CD4-positive, CD25-positive, alpha-beta regulatory T cell (primary cell): ENCODE results near the gene TRAPPC5. TPM values are rescaled to one million over a fixed set of nuclear protein-coding genes. Genes with fewer than 3 reads are reported as not detected.

Experiments
- ATAC-seq, 2 donors: fragments of 150-1000 bp; cut with Tn5 transposase; one replicate each; pipeline ENCODE4 v1.10.0; 2021; ENCODE audit warnings: low read depth in 2 of 2, moderate number of reproducible peaks in 2 of 2, moderate library complexity in 1 of 2
- DNase-seq, 3 donors: peaks; one replicate each; pipeline versions ENCODE4 v3.0.0 to v3.0.0-alpha.2; 2012 to 2022; ENCODE audit warnings: mixed read lengths in 1 of 3
- H3K27ac ChIP-seq: one replicate; pipeline ENCODE4 v1.7.0; 2013; ENCODE audit warnings: mild to moderate bottlenecking, low read length; ENCODE audit not compliant: insufficient read depth, poor library complexity, severe bottlenecking
- H3K27me3 ChIP-seq: one replicate; pipeline ENCODE4 v1.7.0; 2013; ENCODE audit warnings: low read length; ENCODE audit not compliant: control insufficient read depth, insufficient read depth
- H3K36me3 ChIP-seq: one replicate; pipeline ENCODE4 v1.7.0; 2013; ENCODE audit warnings: mild to moderate bottlenecking, low read length, moderate library complexity; ENCODE audit not compliant: control insufficient read depth, insufficient read depth
- H3K4me1 ChIP-seq: 2 replicates; pipeline ENCODE4 v1.7.0; 2013; ENCODE audit warnings: mild to moderate bottlenecking, low read length; ENCODE audit not compliant: insufficient read depth, control insufficient read depth, poor library complexity, severe bottlenecking
- H3K4me3 ChIP-seq: one replicate; pipeline ENCODE4 v1.7.0; 2013; ENCODE audit warnings: low read depth, mild to moderate bottlenecking, low read length, moderate library complexity
- H3K9me3 ChIP-seq, 2 experiments: 1 replicate in 1 of 2; 2 replicates in 1 of 2; pipeline ENCODE4 v1.7.0; 2013; ENCODE audit warnings: low read length in 2 of 2, mild to moderate bottlenecking in 1 of 2, moderate library complexity in 1 of 2; ENCODE audit not compliant: control insufficient read depth in 2 of 2
- H3K27ac Mint-ChIP-seq, 3 donors: one replicate each; pipeline ENCODE4 v1.8.0; 2020 to 2022; ENCODE audit warnings: mild to moderate bottlenecking in 3 of 3, mixed read lengths in 3 of 3, moderate library complexity in 2 of 3
- H3K27me3 Mint-ChIP-seq: one replicate; pipeline ENCODE4 v1.8.0; 2022; ENCODE audit warnings: mild to moderate bottlenecking, mixed read lengths
- H3K36me3 Mint-ChIP-seq: one replicate; pipeline ENCODE4 v1.8.0; 2020; ENCODE audit warnings: mixed read lengths
- H3K4me1 Mint-ChIP-seq, 4 donors: one replicate each; pipeline ENCODE4 v1.8.0; 2020 to 2022; ENCODE audit warnings: mixed read lengths in 4 of 4, mild to moderate bottlenecking in 1 of 4
- H3K4me3 Mint-ChIP-seq, 4 donors: one replicate each; pipeline ENCODE4 v1.8.0; 2020 to 2022; ENCODE audit warnings: mild to moderate bottlenecking in 4 of 4, mixed read lengths in 4 of 4, moderate library complexity in 3 of 4
- H3K9me3 Mint-ChIP-seq, 7 donors: one replicate each; pipeline ENCODE4 v1.8.0; 2020 to 2022; ENCODE audit warnings: mixed read lengths in 7 of 7, mild to moderate bottlenecking in 3 of 7, moderate library complexity in 2 of 7
- polyA plus RNA-seq, 4 donors: library from polyadenylated mRNA; unstranded; fragments of 300-500 nt; fragmentation: Illumina TruSeq; gene quantifications; one replicate each; pipeline ENCODE4 v1.2.3, GENCODE V29; 2021
- total RNA-seq: library from RNA; stranded (reverse); gene quantifications from one replicate; pipeline ENCODE4 v1.2.3, GENCODE V29; 2022

Gene TRAPPC5
- total and polyA plus RNA-seq, 5 donors from 2014 or later = 63.9 to 229 (median 180) TPM

DNA sequence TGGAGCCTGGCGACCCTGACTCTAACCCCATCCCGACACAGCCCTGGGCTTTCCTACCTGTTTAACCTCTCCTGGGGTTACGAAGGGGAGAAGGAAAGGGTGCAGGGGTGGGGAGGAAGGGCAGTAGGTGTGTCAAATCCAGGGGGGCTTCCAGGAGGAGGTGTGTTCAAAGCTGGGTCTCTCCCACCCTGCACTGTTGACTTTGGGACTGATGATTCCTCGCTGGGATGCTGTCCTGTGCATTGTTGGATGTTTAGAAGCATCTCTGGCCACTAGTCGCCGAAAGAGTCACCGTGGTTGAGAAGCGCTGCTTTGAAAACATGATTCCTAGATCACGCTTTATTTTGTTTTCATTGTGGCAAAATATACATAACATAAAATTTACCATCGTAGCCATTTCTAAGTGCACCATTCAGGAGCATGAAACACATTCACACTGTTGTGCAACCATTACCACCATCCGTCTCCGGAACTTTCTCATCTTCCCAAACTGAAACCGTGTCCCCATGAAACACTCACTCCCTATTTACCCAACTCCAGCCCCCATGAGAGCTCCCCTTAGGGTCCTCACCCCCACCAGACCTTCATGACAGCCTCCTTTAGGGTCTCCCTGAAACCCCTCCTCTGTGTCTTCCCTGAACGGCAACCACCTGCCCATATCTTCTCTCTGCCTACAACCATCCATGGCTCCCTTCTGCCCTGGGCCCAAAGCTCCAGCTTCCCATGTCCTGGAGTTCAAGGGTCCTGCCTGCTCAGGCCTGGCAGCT, 25.7 kb downstream of the TRAPPC5 start:
- ATAC-seq (no peak), DNase-seq (no peak)
- no peaks in the 10 kb centered on the region for H3K9me3 ChIP-seq
- Mint-ChIP-seq H3K27ac (peak overlapping the region; percentile 98 to 99 (median 99)), H3K9me3 (no peaks in the 10 kb centered on the region), H3K4me1 (peaks cover 13 to 65% (median 27%) of the 10 kb centered on the region in 4 donors), H3K36me3 (no peaks in the 10 kb centered on the region), H3K4me3 (peak overlapping the region; percentile 79 to 91 (median 86)), H3K27me3 (no peaks in the 10 kb centered on the region)
- peak overlapping the region; percentile 88 for H3K27ac ChIP-seq
- peak overlapping the region; percentile 26 for H3K4me3 ChIP-seq
- H3K4me1 ChIP-seq = peaks cover 38% of the 10 kb centered on the region
- H3K27me3 ChIP-seq = no peaks in the 10 kb centered on the region
- no peaks in the 10 kb centered on the region for H3K36me3 ChIP-seq

DNA sequence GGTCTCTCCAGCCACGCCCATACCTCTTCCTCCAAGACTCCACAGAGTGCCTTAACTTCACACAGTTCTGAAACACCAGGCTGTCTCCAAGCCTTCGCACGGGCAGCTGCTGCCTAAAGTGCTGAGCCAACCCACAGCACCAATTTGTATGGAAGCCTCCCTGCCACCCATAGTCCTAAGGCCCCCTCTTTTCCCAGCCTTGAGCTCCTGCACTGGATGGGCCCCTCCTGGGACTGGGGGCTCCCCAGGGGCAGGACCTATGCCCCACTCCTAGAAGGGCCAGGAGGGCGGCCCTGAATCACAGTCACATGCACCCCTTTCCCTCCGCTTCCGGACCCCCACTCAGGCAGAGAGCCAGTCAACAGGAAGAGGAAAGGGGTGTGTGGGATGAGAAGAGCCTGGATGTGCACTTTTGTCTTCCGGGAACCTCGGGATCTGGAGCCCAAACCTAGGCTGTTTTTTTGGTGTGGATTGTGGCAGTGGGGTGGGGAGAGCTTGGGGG, 26.4 kb downstream of the TRAPPC5 start:
- Mint-ChIP-seq H3K27me3 (no peaks in the 10 kb centered on the region), H3K27ac (peak overlapping the region; percentile 98 to 99 (median 99)), H3K36me3 (no peaks in the 10 kb centered on the region), H3K9me3 (no peaks in the 10 kb centered on the region), H3K4me3 (peak overlapping the region; percentile 79 to 91 (median 86)), H3K4me1 (peaks cover 13 to 62% (median 27%) of the 10 kb centered on the region in 4 donors)
- Histone ChIP-seq H3K9me3 (no peaks in the 10 kb centered on the region), H3K4me1 (peaks cover 38% of the 10 kb centered on the region), H3K27ac (peak overlapping the region; percentile 88), H3K36me3 (no peaks in the 10 kb centered on the region), H3K4me3 (no peak overlapping the region), H3K27me3 (no peaks in the 10 kb centered on the region)
- no peak for ATAC-seq
- DNase-seq = peak in 1 of 3 donors; percentile 22

DNA sequence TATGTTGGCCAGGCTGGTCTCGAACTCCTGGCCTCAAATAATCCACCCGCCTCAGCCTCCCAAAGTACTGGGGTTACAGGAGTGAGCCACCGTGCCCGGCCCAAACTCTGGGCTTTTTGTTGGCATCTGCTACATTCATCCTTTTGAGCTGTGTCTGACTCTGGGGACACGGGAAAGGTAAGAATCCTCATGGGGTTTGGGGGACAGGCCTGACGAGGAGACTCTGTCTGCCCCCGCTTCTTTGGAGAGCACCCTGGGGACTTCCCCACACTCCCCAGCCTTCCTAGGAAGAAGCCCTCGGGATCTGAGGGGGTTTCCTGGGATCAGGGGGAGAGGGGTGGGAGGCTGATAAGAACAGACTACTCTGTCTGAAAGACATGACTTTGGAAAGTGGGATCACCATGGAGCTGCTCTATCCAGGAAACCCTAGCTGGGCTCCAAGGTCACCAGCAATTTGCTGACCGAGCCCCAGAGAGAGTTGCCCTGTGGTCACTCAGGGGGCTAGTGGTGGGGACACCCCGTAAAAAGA, 29.4 kb downstream of the TRAPPC5 start:
- Histone ChIP-seq H3K27ac (no peak overlapping the region), H3K36me3 (no peaks in the 10 kb centered on the region), H3K4me3 (no peak overlapping the region), H3K27me3 (no peaks in the 10 kb centered on the region), H3K4me1 (peaks cover 29% of the 10 kb centered on the region), H3K9me3 (no peaks in the 10 kb centered on the region)
- H3K27me3 Mint-ChIP-seq = no peaks in the 10 kb centered on the region
- H3K4me3 Mint-ChIP-seq = peak overlapping the region in 1 of 4 donors; percentile 38
- ATAC-seq (no peak), DNase-seq (no peak)
- H3K9me3 Mint-ChIP-seq = no peaks in the 10 kb centered on the region
- peak overlapping the region in 2 of 3 donors; percentile 51 to 74 for H3K27ac Mint-ChIP-seq
- no peaks in the 10 kb centered on the region for H3K36me3 Mint-ChIP-seq
- peaks cover 13 to 47% (median 21%) of the 10 kb centered on the region in 4 donors for H3K4me1 Mint-ChIP-seq

DNA sequence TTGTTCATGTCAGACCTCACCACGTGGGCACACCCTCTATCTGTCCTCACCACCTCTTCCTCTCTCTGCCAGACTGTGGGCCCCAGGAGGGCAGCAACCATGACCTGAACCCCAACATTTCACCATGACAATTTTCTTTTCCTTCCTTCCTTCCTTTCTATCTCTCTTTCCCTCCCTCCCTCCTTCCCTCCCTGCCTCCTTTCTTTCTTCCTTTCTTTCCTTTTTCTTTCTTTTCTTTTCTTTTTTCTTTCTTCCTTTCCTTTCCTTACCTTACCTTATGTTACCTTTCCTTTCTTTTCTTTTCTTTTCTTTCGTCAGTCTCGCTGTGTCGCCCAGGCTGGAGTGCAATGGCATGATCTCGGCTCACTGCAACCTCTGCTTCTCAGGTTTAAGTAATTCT, 30.0 kb downstream of the TRAPPC5 start:
- no peak for ATAC-seq
- H3K4me3 ChIP-seq = no peak overlapping the region

DNA sequence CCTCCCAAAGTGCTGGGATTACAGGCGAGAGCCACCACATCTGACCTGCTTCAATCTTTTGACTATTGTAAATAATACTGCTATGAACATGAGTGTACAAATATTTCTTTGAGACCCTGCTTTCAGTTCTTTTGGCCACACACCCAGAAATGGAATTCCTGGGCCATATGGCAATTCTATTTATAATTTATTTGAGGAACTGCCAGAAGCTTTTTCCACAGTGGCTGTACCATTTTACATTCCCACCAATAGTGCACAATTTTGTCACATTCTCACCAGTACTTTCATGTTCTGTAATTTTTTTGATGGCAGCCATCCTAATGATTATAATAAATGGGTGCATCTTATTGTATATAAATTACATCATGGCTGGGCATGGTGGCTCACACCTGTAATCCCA, 35.0 kb downstream of the TRAPPC5 start:
- H3K4me3 ChIP-seq = no peak overlapping the region
- Mint-ChIP-seq H3K4me1 (peaks cover 0 to 10% (median 5%) of the 10 kb centered on the region in 4 donors), H3K36me3 (no peaks in the 10 kb centered on the region), H3K27me3 (no peaks in the 10 kb centered on the region), H3K9me3 (peaks cover 0 to 5% (median 3%) of the 10 kb centered on the region in 7 donors), H3K4me3 (peak overlapping the region in 1 of 4 donors; percentile 81), H3K27ac (no peak overlapping the region)
- H3K27me3 ChIP-seq = no peaks in the 10 kb centered on the region
- H3K4me1 ChIP-seq = no peaks in the 10 kb centered on the region
- ATAC-seq = no peak
- H3K27ac ChIP-seq = no peak overlapping the region
- H3K36me3 ChIP-seq = no peaks in the 10 kb centered on the region
- H3K9me3 ChIP-seq = peaks cover 0 to 3% of the 10 kb centered on the region in 2 experiments
- no peak for DNase-seq

More for the DNA sequence above, 30.0 kb downstream of the TRAPPC5 start:
- Mint-ChIP-seq H3K27me3 (no peaks in the 10 kb centered on the region), H3K36me3 (no peaks in the 10 kb centered on the region), H3K4me3 (no peak overlapping the region), H3K9me3 (no peaks in the 10 kb centered on the region), H3K4me1 (peaks cover 10 to 40% (median 17%) of the 10 kb centered on the region in 4 donors), H3K27ac (peak overlapping the region; percentile 43 to 74 (median 69))
- Histone ChIP-seq H3K9me3 (no peaks in the 10 kb centered on the region), H3K4me1 (peaks cover 23% of the 10 kb centered on the region), H3K27ac (no peak overlapping the region), H3K27me3 (no peaks in the 10 kb centered on the region), H3K36me3 (no peaks in the 10 kb centered on the region)
- no peak for DNase-seq

DNA sequence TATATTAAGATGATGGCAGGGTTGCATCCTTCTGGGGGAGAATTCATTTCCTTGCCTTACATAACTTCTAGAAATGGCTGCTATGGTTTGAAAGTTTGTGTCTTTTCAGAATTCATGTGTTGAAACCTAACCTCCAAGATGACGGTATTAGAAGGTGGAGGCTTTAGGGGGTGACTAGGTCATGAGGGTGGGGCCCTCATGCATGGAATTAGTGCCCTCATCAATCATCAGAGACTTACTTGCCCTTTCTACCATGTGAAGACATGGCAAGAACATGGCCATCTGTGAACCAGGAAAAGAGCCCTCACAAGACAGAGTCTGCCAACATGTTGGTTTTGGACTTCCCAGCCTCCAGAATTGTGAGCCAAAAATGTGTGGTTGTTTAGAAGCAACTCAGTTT, 36.1 kb downstream of the TRAPPC5 start:
- Mint-ChIP-seq H3K36me3 (no peaks in the 10 kb centered on the region), H3K27me3 (no peaks in the 10 kb centered on the region), H3K4me1 (peaks cover 0 to 10% (median 4%) of the 10 kb centered on the region in 4 donors), H3K4me3 (no peak overlapping the region), H3K9me3 (peaks cover 0 to 5% (median 3%) of the 10 kb centered on the region in 7 donors), H3K27ac (no peak overlapping the region)
- peaks cover 0 to 3% of the 10 kb centered on the region in 2 experiments for H3K9me3 ChIP-seq
- ATAC-seq = no peak
- H3K27me3 ChIP-seq = no peaks in the 10 kb centered on the region
- H3K4me1 ChIP-seq = no peaks in the 10 kb centered on the region
- H3K4me3 ChIP-seq = no peak overlapping the region
- no peak overlapping the region for H3K27ac ChIP-seq
- H3K36me3 ChIP-seq = no peaks in the 10 kb centered on the region
- DNase-seq = no peak

DNA sequence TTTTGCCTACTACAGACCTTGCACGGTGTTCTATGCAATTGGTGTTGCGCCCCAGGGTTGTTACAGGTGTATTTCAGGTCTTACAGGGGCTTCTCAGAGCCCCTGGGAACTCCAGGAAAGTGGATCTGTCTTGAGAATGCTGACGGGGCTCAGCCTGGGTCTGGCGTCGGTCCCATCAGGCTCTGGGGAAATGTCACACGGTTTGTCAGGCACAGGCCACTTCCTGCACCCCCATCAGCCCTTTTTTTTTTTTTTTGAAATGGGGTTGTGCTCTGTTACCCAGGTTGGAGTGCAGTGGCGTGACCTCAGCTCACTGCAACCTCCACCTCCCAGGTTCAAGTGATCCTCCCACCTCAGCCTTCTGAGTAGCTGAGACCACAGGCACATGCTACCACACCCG, 38.0 kb downstream of the TRAPPC5 start:
- no peaks in the 10 kb centered on the region for H3K27me3 ChIP-seq
- no peaks in the 10 kb centered on the region for H3K4me1 ChIP-seq
- H3K27me3 Mint-ChIP-seq = no peaks in the 10 kb centered on the region
- peak overlapping the region in 2 of 3 donors; percentile 9 to 54 for H3K27ac Mint-ChIP-seq
- peaks cover 0 to 3% of the 10 kb centered on the region in 2 experiments for H3K9me3 ChIP-seq
- H3K36me3 Mint-ChIP-seq = no peaks in the 10 kb centered on the region
- ATAC-seq (peak in 1 of 2 donors; percentile 34), DNase-seq (no peak)
- H3K4me3 ChIP-seq = no peak overlapping the region
- H3K4me1 Mint-ChIP-seq = peaks cover 0 to 10% (median 4%) of the 10 kb centered on the region in 4 donors
- no peaks in the 10 kb centered on the region for H3K36me3 ChIP-seq
- no peak overlapping the region for H3K27ac ChIP-seq
- H3K4me3 Mint-ChIP-seq = peak overlapping the region in 1 of 4 donors; percentile 29
- H3K9me3 Mint-ChIP-seq = peaks cover 0 to 5% (median 3%) of the 10 kb centered on the region in 7 donors
